Tibial artery (tissue), 4 donors: ENCODE data around the gene BDKRB1.
"Not testable (repeated sequence)": the region's sequence is repeated elsewhere in the genome, so short reads cannot be mapped to it uniquely, and the experiment has no call there.

ENCODE experiments used
- DNase-seq, 2 donors: peaks; one replicate each; pipeline ENCODE4 v3.0.0-alpha.2; 2019
- H3K27ac ChIP-seq, 2 donors: fragments of 200-600 bp; sonication (generic) in 1 of 2; 1 replicate in 1 of 2; 2 replicates in 1 of 2; pipeline ENCODE4 v1.5.1; 2018 to 2019; ENCODE audit warnings: mild to moderate bottlenecking in 1 of 2
- H3K27me3 ChIP-seq, 2 donors: fragments of 200-600 bp; sonication (generic) in 1 of 2; one replicate each; pipeline versions ENCODE4 v1.5.1 to v1.6.0; 2016 to 2019
- H3K36me3 ChIP-seq, 3 donors: fragments of 200-600 bp; sonication (generic) in 2 of 3; one replicate each; pipeline ENCODE4 v1.5.1; 2016 to 2019; ENCODE audit warnings: mild to moderate bottlenecking in 2 of 3
- H3K4me1 ChIP-seq, 4 donors: fragments of 200-600 bp; sonication (generic) in 2 of 4; 1 replicate in 3 of 4; 2 replicates in 1 of 4; pipeline ENCODE4 v1.5.1; 2016 to 2019
- H3K4me3 ChIP-seq, 2 donors: fragments of 200-600 bp; sonication (generic) in 1 of 2; 1 replicate in 1 of 2; 2 replicates in 1 of 2; pipeline ENCODE4 v1.5.1; 2018 to 2019; ENCODE audit warnings: mild to moderate bottlenecking in 2 of 2
- H3K9me3 ChIP-seq, 3 donors: fragments of 200-600 bp; sonication (generic) in 1 of 3; one replicate each; pipeline ENCODE4 v1.5.1; 2016 to 2019
- intact Hi-C: fragments of 100-400 bp; cut with DNase I; formaldehyde crosslinking; loops from one replicate; pipeline ENCODE4 v1.15.0; 2023; ENCODE audit warnings: low total_unique reads
- TF ChIP-seq, protein P1 (sequence below), 2 experiments: fragments of 200-600 bp in 1 of 2; fragments of 450-650 bp in 1 of 2; IDR thresholded peaks; one replicate each; pipeline ENCODE4 v1.5.1; 2017 to 2019; ENCODE audit warnings: antibody characterized with exemption in 2 of 2, mild to moderate bottlenecking in 1 of 2, moderate library complexity in 1 of 2

Gene BDKRB1

DNA sequence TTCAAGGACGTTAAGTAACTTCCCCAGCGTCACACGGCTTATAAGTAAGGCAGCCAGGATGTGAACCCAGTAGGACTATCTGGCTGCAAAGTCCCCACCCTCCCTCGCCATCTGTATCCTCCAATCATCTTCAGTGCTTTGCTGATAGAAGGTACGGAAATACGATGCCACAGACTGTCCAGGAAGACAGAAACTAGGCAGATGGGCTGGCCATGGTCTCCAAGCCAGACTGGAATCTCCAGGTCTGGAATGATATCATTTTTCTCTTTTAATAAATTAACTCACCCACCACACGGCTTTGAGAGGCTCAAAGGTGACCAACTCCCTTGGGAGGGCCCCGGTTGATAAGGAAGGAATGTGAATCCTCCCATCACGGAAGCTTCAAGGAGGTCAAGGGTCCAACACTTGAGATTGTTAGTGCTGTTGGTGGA lies 16.3 kb upstream of the BDKRB1 start:
- TF ChIP-seq, protein P1, sequence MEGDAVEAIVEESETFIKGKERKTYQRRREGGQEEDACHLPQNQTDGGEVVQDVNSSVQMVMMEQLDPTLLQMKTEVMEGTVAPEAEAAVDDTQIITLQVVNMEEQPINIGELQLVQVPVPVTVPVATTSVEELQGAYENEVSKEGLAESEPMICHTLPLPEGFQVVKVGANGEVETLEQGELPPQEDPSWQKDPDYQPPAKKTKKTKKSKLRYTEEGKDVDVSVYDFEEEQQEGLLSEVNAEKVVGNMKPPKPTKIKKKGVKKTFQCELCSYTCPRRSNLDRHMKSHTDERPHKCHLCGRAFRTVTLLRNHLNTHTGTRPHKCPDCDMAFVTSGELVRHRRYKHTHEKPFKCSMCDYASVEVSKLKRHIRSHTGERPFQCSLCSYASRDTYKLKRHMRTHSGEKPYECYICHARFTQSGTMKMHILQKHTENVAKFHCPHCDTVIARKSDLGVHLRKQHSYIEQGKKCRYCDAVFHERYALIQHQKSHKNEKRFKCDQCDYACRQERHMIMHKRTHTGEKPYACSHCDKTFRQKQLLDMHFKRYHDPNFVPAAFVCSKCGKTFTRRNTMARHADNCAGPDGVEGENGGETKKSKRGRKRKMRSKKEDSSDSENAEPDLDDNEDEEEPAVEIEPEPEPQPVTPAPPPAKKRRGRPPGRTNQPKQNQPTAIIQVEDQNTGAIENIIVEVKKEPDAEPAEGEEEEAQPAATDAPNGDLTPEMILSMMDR (IDR thresholded peaks at IDR 0.05): no peak
- H3K9me3 ChIP-seq: no peaks in the 10 kb centered on the region
- intact Hi-C loops: no loop called here
- no peak for DNase-seq
- no peaks in the 10 kb centered on the region for H3K36me3 ChIP-seq
- H3K4me1 ChIP-seq: no peaks in the 10 kb centered on the region
- peaks cover 0 to 16% of the 10 kb centered on the region in 2 donors for H3K27me3 ChIP-seq
- H3K4me3 ChIP-seq: no peak overlapping the region
- H3K27ac ChIP-seq: no peak overlapping the region

DNA sequence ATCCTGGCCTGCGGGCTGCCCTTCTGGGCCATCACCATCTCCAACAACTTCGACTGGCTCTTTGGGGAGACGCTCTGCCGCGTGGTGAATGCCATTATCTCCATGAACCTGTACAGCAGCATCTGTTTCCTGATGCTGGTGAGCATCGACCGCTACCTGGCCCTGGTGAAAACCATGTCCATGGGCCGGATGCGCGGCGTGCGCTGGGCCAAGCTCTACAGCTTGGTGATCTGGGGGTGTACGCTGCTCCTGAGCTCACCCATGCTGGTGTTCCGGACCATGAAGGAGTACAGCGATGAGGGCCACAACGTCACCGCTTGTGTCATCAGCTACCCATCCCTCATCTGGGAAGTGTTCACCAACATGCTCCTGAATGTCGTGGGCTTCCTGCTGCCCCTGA lies 15.4 kb upstream of the BDKRB1 start:
- Histone ChIP-seq H3K4me3 (no peak overlapping the region), H3K27me3 (peaks cover 0 to 16% of the 10 kb centered on the region in 2 donors), H3K9me3 (no peaks in the 10 kb centered on the region), H3K4me1 (no peaks in the 10 kb centered on the region), H3K27ac (no peak overlapping the region), H3K36me3 (no peaks in the 10 kb centered on the region)
- no peak for DNase-seq
- intact Hi-C loops: no loop called here
- TF ChIP-seq, protein P1 (IDR thresholded peaks at IDR 0.05): no peak

DNA sequence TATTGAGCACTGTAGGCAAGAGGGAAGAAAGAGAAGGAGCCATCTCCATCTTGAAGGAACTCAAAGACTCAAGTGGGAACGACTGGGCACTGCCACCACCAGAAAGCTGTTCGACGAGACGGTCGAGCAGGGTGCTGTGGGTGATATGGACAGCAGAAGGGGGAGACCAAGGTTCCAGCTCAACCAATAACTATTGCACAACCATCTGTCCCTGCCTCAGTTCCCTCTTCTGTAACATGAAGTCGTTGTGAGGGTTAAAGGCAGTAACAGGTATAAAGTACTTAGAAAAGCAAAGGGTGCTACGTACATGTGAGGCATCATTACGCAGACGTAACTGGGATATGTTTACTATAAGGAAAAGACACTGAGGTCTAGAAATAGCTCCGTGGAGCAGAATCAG lies 13.9 kb upstream of the BDKRB1 start:
- TF ChIP-seq, protein P1 (IDR thresholded peaks at IDR 0.05): no peak
- Histone ChIP-seq H3K9me3 (no peaks in the 10 kb centered on the region), H3K27me3 (peaks cover 0 to 16% of the 10 kb centered on the region in 2 donors), H3K4me3 (no peak overlapping the region), H3K27ac (no peak overlapping the region), H3K36me3 (no peaks in the 10 kb centered on the region), H3K4me1 (no peaks in the 10 kb centered on the region)
- no peak for DNase-seq
- intact Hi-C loops: no loop called here

DNA sequence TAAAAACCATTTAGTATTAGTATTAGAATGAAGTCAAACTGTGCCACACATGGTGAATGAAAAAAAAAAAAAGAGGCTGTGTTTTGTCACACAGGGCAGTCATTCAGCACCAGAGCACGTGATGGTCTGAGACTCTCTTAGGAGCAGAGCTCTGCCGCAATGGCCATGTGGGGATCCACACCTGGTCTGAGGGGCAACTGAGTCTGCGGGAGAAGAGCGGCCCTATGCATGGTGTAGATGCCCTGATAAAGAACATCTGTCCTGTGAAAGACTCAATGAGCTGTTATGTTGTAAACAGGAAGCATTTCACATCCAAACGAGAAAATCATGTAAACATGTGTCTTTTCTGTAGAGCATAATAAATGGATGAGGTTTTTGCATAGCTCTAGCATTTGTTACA lies 12.2 kb upstream of the BDKRB1 start:
- DNase-seq: no peak
- intact Hi-C loops: no loop called here
- no peaks in the 10 kb centered on the region for H3K4me1 ChIP-seq
- TF ChIP-seq, protein P1 (IDR thresholded peaks at IDR 0.05): no peak
- H3K4me3 ChIP-seq: no peak overlapping the region
- no peaks in the 10 kb centered on the region for H3K36me3 ChIP-seq
- H3K9me3 ChIP-seq: no peaks in the 10 kb centered on the region
- H3K27ac ChIP-seq: no peak overlapping the region
- H3K27me3 ChIP-seq: peaks cover 0 to 17% of the 10 kb centered on the region in 2 donors

DNA sequence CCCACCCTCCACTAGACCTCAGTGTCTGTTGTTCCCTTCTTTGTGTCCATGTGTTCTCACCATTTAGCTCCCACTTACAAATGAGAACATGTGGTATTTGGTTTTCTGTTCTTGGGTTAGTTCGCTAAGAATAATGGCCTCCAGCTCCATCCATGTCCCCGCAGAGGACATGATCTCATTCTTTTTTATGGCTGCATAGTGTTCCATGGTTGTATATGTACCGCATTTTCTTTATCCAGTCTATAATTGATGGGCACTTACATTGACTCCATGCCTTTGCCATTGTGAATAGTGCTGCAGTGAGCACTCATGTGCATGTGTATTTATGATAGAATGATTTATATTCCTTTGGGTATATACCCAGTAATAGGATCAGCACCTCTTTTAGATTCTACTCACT lies 10.9 kb upstream of the BDKRB1 start:
- H3K4me3 ChIP-seq, H3K4me1 ChIP-seq, DNase-seq, intact Hi-C loops, H3K27ac ChIP-seq, H3K36me3 ChIP-seq, H3K9me3 ChIP-seq: not testable (repeated sequence)
- peaks cover 0 to 12% of the 10 kb centered on the region in 2 donors for H3K27me3 ChIP-seq

DNA sequence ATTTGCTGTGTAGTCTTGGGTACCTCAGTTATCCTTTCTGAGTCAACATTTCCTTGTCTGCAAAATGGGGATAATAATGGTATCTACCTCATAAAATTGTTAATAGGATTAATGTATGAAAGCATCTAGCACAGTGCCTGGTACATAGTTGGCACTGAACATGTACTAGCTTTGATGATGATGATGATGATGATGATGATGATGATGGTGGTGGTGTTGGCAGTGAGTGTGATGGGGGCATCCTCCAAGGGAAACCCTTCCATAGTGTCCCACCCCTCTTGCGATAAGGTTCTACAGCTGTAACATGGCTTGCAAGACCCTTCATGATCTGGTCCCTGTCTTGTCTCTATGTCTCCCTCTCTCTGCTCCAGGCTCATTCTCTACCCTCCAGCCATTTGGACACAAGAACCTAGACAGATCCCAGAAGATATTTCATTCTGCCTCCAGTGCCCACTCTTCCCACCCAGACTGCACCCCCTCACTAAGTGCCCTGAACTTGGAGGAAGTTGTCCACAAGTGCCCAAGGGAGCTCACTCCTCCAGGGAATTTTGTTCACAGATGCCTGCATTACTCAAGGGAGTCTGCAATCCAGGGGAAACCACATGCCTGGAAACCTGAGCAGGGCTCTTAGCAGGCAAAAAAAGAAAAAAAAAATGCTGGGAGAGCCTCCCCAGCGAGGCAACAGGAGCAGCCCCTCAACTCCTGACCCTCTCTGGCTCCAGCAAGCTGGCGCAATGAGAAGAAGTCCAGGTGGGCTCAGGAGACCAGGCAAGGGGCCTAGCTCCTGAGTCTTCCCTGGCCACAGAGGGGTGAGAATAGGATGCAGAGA lies 10.1 kb upstream of the BDKRB1 start:
- Histone ChIP-seq H3K9me3 (no peaks in the 10 kb centered on the region), H3K27ac (no peak overlapping the region), H3K4me1 (no peaks in the 10 kb centered on the region), H3K4me3 (no peak overlapping the region), H3K27me3 (peaks cover 0 to 12% of the 10 kb centered on the region in 2 donors), H3K36me3 (no peaks in the 10 kb centered on the region)
- TF ChIP-seq, protein P1 (IDR thresholded peaks at IDR 0.05): no peak
- DNase-seq: no peak
- intact Hi-C loops: no loop called here
